Mucosa of rectum (tissue), 2 donors: ENCODE data around the gene MRPS26.

Experiments
- H3K27ac ChIP-seq, 2 donors: one replicate each; pipeline ENCODE4 v1.7.0; 2013; ENCODE audit warnings: inconsistent platforms in 2 of 2, low read depth in 2 of 2, low read length in 2 of 2
- H3K27me3 ChIP-seq, 2 donors: one replicate each; pipeline ENCODE4 v1.7.0; 2013; ENCODE audit warnings: low read length in 2 of 2; ENCODE audit not compliant: control insufficient read depth in 2 of 2, insufficient read depth in 2 of 2
- H3K36me3 ChIP-seq, 2 donors: one replicate each; pipeline ENCODE4 v1.7.0; 2013; ENCODE audit warnings: low read length in 2 of 2; ENCODE audit not compliant: control insufficient read depth in 2 of 2, insufficient read depth in 2 of 2
- H3K4me1 ChIP-seq, 2 donors: one replicate each; pipeline ENCODE4 v1.7.0; 2013; ENCODE audit warnings: low read length in 2 of 2, mild to moderate bottlenecking in 1 of 2; ENCODE audit not compliant: control insufficient read depth in 2 of 2, insufficient read depth in 2 of 2
- H3K4me3 ChIP-seq, 2 donors: one replicate each; pipeline ENCODE4 v1.7.0; 2013; ENCODE audit warnings: low read length in 2 of 2
- H3K9ac ChIP-seq, 2 donors: one replicate each; pipeline ENCODE4 v1.7.0; 2013; ENCODE audit warnings: low read length in 2 of 2, low read depth in 1 of 2, mild to moderate bottlenecking in 1 of 2
- H3K9me3 ChIP-seq, 2 donors: one replicate each; pipeline ENCODE4 v1.7.0; 2013; ENCODE audit warnings: low read length in 2 of 2; ENCODE audit not compliant: control insufficient read depth in 2 of 2
- donor health status: healthy.
- donor health status: Normal muscosa, but diverticular disease.

Gene MRPS26

DNA sequence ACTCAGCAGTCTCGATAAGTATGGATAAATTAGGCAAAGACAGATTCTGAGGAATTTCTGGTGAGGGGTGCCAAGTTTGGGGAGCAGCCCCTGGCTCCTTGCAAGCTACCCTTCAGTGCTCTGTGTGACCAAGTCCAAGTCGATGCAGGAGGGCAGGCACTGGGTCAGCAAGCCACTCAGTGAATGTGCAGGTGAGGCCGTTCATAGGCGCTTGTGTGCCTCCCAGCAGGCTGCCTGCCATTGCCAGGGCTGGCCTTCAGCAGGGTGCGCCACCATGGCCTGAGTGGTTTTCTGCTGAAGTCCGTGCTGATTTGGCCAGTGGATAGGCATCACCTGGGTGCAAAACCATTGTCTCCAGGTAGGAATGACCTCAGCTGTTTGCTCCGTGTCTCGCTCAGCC, 5.8 kb upstream of the MRPS26 start:
- no peaks in the 10 kb centered on the region for H3K9me3 ChIP-seq
- no peak overlapping the region for H3K4me3 ChIP-seq
- no peak overlapping the region for H3K9ac ChIP-seq
- H3K4me1 ChIP-seq = peaks cover 0 to 7% of the 10 kb centered on the region in 2 donors
- H3K27me3 ChIP-seq = no peaks in the 10 kb centered on the region
- H3K27ac ChIP-seq = no peak overlapping the region
- peaks cover 49 to 53% of the 10 kb centered on the region in 2 donors for H3K36me3 ChIP-seq

DNA sequence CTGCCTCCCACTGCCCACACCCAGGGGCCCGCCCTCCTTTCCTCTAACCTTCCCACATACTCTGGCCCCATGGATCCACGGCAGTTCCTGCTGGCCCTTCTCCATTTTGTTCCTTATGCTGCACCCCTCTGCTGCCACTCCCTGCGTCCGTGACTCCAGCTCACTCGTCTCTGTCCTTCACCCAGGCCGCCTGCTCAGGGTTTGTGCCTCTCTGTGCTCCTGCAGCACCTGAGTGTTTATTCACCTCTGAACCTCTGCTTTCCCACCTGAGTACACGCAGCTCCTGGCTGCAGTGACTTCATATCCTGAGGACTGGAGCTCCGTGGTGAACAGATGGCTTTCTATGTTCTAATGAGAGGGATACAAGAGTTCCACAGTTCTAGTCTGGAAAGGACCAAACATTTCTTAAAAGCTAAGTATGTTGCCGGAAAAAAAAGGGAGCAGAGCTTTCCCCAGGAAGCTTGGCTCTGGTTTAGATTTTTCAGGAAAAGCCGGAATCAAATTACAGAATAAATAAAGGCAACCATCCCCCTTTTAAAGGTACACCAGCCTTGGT, 3.9 kb upstream of the MRPS26 start:
- H3K27me3 ChIP-seq = no peaks in the 10 kb centered on the region
- peaks cover 3 to 13% of the 10 kb centered on the region in 2 donors for H3K4me1 ChIP-seq
- no peaks in the 10 kb centered on the region for H3K9me3 ChIP-seq
- H3K36me3 ChIP-seq = peaks cover 31 to 35% of the 10 kb centered on the region in 2 donors
- peak overlapping the region; percentile 32 to 63 for H3K27ac ChIP-seq
- H3K4me3 ChIP-seq = peak overlapping the region; percentile 48 to 49
- H3K9ac ChIP-seq = no peak overlapping the region

DNA sequence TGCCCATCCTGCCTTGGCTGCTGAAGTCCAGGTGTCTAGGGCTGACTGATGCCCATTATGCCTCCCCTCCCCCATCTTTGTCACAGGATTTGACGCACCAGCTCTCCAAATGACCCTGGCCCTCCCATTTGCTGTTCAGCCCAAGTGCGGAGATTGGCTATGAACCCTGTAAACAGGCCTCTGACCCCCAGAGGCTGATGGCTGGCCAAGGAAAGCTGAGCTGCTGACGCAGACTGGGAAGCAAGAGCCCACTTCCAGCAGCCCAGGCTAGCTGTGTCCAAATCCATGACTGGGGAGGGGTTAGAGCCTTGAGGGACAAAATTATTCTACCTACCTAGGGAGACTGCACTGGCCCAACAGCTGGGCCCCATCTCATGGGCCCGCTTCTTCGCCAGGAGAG, 3.2 kb upstream of the MRPS26 start:
- no peak overlapping the region for H3K4me3 ChIP-seq
- H3K4me1 ChIP-seq = peaks cover 6 to 15% of the 10 kb centered on the region in 2 donors
- H3K36me3 ChIP-seq = peaks cover 27 to 30% of the 10 kb centered on the region in 2 donors
- no peak overlapping the region for H3K9ac ChIP-seq
- no peaks in the 10 kb centered on the region for H3K9me3 ChIP-seq
- no peaks in the 10 kb centered on the region for H3K27me3 ChIP-seq
- no peak overlapping the region for H3K27ac ChIP-seq

DNA sequence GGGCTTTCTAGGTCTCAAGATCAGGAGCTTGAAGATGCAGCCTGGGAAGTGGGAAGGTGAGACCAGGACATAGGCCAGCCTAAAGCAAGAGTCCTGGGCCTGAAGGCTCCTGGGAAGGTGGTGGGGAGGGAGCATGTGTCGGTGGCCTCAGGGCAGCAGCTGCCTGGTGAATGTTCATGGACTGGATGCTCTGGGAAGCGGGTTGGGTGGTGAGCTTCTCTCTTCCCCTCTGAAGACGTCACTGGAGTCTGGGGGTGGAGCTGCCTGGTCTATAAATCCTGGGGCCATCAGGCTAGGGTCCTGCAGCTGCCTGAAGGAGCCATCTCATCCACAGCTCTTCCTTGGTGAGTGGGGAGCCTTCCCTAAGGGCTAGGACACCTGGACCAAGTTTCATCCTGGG, 2.5 kb upstream of the MRPS26 start, which contains the start of gene GNRH2:
Gene GNRH2, plus strand, starts transcription at position 301 of the 400 bp plus-strand sequence. CDS start 793 bp downstream, outside the sequence.
- Histone ChIP-seq H3K9ac (no peak within 1 kb of the TSS), H3K4me3 (no peak within 1 kb of the TSS), H3K4me1 (peaks cover 6 to 15% of the 10 kb centered on the region in 2 donors), H3K27me3 (no peaks in the 10 kb centered on the region), H3K9me3 (no peaks in the 10 kb centered on the region), H3K27ac (no peak within 1 kb of the TSS), H3K36me3 (peaks cover 24 to 32% of the 10 kb centered on the region in 2 donors)

DNA sequence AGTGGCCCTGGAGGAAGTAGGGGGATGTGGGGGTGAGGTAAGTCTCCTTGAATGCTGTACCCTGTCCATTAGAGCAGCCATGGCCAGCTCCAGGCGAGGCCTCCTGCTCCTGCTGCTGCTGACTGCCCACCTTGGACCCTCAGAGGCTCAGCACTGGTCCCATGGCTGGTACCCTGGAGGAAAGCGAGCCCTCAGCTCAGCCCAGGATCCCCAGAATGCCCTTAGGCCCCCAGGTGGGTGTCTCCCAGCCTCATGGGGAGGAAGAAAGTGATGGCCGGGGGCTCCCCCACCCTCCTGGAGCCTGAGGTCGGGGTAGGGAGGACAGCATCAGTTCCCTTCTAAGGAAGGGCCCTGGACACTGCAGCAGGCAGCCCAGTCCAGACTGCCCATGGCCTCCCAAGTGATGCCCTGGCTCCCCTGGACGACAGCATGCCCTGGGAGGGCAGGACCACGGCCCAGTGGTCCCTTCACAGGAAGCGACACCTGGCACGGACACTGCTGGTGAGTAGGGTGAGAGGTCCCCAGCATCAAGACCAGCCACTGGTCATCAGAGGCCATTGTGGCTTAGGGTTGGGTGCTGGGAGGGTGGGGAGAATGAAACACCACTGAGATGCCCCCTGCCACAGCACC, 1.4 kb upstream of the MRPS26 start:
- Histone ChIP-seq H3K36me3 (peaks cover 17 to 29% of the 10 kb centered on the region in 2 donors), H3K9ac (no peak overlapping the region), H3K4me3 (no peak overlapping the region), H3K9me3 (no peaks in the 10 kb centered on the region), H3K27ac (no peak overlapping the region), H3K4me1 (peaks cover 6 to 15% of the 10 kb centered on the region in 2 donors), H3K27me3 (no peaks in the 10 kb centered on the region)

DNA sequence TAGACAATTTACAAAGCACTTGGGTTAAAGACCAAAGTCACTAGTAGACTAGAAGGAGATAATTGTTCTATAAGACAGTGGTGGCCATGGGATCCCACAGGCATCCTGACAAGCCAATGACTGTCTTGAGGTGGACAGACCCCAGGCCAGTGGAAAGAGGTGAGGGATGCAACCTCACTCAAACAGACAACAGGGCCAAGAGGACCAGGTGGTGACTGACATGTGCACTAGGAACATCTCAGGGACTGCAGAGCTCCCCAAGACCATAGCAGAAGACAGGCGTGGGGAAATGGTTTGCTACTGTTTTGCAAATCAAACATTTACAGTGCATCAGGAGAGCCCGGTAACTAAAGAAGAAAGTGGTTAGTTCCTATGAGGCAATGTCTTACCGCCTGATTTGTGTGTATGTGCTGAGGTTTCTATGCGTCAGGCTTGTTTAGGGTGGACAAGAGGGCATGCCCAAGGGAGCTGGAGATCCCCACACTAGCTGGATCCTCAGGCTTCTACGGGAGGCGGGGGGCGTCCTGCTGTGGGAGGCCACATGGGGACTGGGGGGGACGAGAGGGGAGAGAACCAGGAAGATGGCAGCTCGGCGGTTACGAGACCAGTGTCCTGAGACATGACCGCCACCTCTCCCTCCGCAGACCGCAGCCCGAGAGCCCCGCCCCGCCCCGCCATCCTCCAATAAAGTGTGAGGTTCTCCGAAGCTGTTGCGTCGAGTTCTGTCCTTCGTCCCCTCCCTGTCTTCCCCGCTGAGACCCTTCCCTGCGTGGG, 623 bp upstream of the MRPS26 start:
- no peaks in the 10 kb centered on the region for H3K27me3 ChIP-seq
- peak overlapping the region; percentile 67 to 70 for H3K9ac ChIP-seq
- H3K4me3 ChIP-seq = peak overlapping the region; percentile 75 to 82
- peaks cover 15 to 28% of the 10 kb centered on the region in 2 donors for H3K36me3 ChIP-seq
- H3K4me1 ChIP-seq = peaks cover 6 to 15% of the 10 kb centered on the region in 2 donors
- H3K27ac ChIP-seq = peak overlapping the region; percentile 80 to 88
- no peaks in the 10 kb centered on the region for H3K9me3 ChIP-seq

DNA sequence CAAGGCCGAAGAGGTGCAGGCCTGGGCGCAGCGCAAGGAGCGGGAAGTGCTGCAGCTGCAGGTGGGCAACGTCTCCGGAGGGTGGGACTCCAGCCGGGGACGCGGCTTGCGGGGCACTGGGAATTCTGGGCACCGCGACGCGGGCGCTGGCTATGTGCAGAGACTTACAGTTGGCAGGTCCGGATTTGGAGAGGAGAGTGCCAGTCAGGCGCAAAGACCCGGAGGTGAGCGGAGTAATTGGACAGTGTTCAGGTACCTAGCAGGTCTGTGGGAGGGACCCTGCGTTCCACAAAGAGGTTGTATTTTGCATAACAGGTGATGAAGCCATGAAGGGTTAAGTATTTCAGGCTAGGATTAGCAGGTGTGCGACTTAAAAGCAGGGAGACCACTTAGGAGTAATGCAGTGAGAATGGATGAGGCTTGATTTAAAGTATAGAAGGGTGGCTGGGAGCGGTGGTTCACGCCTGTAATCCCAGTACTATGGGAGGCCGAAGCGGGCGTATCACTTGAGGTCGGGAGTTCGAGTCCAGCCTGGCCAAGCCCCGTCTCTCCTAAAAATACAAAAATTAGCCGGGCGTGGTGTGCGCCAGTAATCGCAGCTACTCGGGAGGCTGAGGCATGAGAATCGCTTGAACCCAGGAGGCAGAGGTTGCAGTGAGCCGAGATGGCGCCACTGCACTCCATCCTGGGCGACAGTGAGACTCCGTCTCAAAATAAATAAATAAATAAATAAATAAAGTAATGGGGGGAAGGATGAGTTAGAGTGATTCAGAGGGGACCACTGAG, 1.0 kb downstream of the MRPS26 start:
- Histone ChIP-seq H3K27me3 (no peaks in the 10 kb centered on the region), H3K4me1 (peaks cover 6 to 10% of the 10 kb centered on the region in 2 donors), H3K9ac (peak overlapping the region; percentile 66 to 67), H3K4me3 (peak overlapping the region; percentile 75 to 82), H3K27ac (peak overlapping the region in 1 of 2 donors; percentile 88), H3K36me3 (peaks cover 13 to 23% of the 10 kb centered on the region in 2 donors), H3K9me3 (no peaks in the 10 kb centered on the region)

DNA sequence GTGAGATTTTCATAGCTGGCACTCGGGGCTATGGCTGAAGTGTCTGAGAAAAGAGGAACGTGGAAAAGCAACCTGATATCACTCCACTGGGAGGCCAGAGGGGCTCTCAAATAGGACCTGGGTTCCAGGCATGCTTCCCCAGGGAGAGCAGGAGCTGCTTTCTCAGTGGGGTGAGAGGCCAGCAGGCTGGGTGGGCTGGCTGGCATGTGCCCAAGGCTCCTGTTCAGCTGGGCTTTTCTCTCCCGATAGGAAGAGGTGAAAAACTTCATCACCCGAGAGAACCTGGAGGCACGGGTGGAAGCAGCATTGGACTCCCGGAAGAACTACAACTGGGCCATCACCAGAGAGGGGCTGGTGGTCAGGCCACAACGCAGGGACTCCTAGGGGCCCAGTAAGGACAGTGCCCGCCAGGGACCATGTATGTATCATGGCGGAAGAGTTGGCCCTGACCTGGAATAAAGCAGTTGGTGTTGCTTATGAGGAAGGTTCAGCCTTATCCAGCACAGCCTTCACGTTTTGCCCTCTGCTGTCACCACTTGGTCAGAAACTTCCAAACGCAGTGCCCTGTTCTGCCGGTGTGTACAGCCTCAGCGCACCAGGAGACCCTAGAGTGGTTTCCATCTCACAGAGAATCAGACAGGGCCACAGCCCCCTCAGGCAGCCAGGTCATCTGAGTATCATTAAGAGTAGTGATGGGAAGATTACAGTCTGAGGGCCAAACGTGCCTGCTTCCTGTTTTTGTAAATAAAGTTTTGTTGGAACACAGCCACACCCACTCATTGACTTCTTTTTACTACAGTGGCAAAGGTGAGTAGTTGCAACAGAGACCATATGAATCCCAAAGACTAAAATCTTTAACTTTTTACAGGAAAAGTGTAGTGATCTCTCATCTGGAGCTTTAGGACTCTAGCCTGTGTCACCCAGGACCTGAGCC, 1.9 kb downstream of the MRPS26 start:
- Histone ChIP-seq H3K9me3 (no peaks in the 10 kb centered on the region), H3K9ac (no peak overlapping the region)

DNA sequence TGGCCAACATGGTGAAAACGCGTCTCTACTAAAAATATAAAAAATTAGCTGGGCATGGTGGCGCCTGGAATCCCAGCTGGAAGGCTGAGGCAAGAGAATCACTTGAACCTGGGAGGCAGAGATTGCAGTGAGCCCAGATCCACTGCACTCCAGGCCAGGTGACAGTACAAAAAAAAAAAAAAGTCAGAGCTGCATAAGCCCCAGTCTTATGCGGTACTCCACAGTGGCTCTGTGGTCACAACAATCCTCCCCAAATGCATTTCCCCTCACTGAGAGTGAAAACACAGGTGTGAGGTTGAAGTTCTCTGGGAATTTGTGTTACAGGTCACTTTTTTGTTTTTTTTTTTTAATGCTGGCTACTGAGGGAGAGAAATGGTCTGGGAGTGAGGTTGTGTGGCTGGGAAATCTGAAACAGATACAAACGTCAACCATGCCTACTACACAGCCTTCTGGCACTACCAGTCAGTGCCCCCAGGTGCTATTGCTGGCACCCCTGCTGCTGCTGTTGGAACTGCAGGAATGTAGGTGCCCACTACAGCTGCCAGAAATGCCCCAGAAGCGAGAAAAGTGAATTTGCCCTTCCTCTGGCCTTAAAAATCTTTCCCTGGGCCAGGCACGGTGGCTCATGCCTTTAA, 5.7 kb downstream of the MRPS26 start:
- peaks cover 6% of the 10 kb centered on the region in 2 donors for H3K4me1 ChIP-seq
- peaks cover 13 to 23% of the 10 kb centered on the region in 2 donors for H3K36me3 ChIP-seq
- no peak overlapping the region for H3K9ac ChIP-seq
- no peak overlapping the region for H3K4me3 ChIP-seq
- H3K27ac ChIP-seq = no peak overlapping the region
- no peaks in the 10 kb centered on the region for H3K9me3 ChIP-seq
- no peaks in the 10 kb centered on the region for H3K27me3 ChIP-seq

More for the DNA sequence above, 1.9 kb downstream of the MRPS26 start:
- peaks cover 6 to 8% of the 10 kb centered on the region in 2 donors for H3K4me1 ChIP-seq
- H3K4me3 ChIP-seq = no peak overlapping the region
- peaks cover 13 to 23% of the 10 kb centered on the region in 2 donors for H3K36me3 ChIP-seq
- H3K27ac ChIP-seq = no peak overlapping the region
- H3K27me3 ChIP-seq = no peaks in the 10 kb centered on the region
